Heart right ventricle (tissue), 16 donors: ENCODE results near the gene IL12RB1. TPM values are rescaled to one million over a fixed set of nuclear protein-coding genes. Genes with fewer than 3 reads are reported as not detected.
A peak's percentile ranks its signal among the peaks of the same experiment; 100 is the strongest.

Source experiments
- ATAC-seq, 8 donors: fragments of 200-7000 bp; cut with Tn5 transposase; one replicate each; pipeline ENCODE4 v1.9.1; 2020; ENCODE audit warnings: mild to moderate bottlenecking in 8 of 8, moderate library complexity in 8 of 8, moderate number of reproducible peaks in 1 of 8
- DNase-seq, 2 donors: peaks; one replicate each; pipeline ENCODE4 v3.0.0-alpha.2; 2020
- H3K27ac ChIP-seq, 10 donors: fragments of 200-600 bp; sonication (generic) in 2 of 10; one replicate each; pipeline versions ENCODE4 v1.5.0 to v1.8.0; 2020 to 2022; ENCODE audit warnings: mild to moderate bottlenecking in 3 of 10
- H3K27me3 ChIP-seq, 7 donors: fragments of 200-600 bp; one replicate each; pipeline ENCODE4 v1.8.0; 2021 to 2022; ENCODE audit warnings: mild to moderate bottlenecking in 2 of 7
- H3K36me3 ChIP-seq, 9 donors: fragments of 200-600 bp; sonication (generic) in 1 of 9; one replicate each; pipeline versions ENCODE4 v1.5.0 to v1.8.0; 2020 to 2022; ENCODE audit warnings: mild to moderate bottlenecking in 2 of 9
- H3K4me1 ChIP-seq, 9 donors: fragments of 200-600 bp; sonication (generic) in 1 of 9; one replicate each; pipeline versions ENCODE4 v1.5.0 to v1.8.0; 2020 to 2022; ENCODE audit warnings: mild to moderate bottlenecking in 4 of 9
- H3K4me3 ChIP-seq, 10 donors: fragments of 200-600 bp; sonication (generic) in 2 of 10; one replicate each; pipeline versions ENCODE4 v1.5.0 to v1.8.0; 2020 to 2022; ENCODE audit warnings: mild to moderate bottlenecking in 7 of 10, moderate library complexity in 2 of 10
- H3K9me3 ChIP-seq, 11 donors: fragments of 200-600 bp in 10 of 11; sonication (generic) in 2 of 11; one replicate each; pipeline versions ENCODE4 v1.5.0 to v1.8.0; 2013 to 2022; ENCODE audit warnings: mild to moderate bottlenecking in 2 of 11, control low read depth in 1 of 11, moderate library complexity in 1 of 11
- WGBS, 2 donors: extraction: QIAGEN DNeasy Blood & Tissue Kit; methylation state at CpG; one replicate each; pipeline ENCODE4 v1.1.7; 2013; ENCODE audit warnings: inconsistent platforms in 1 of 2; 5-methylcytosine and 5-hydroxymethylcytosine counted together
- intact Hi-C, 10 donors: fragments of 100-400 bp; cut with DNase I; formaldehyde crosslinking; loops; one replicate each; pipeline versions ENCODE4 v1.11.1 to v1.14.2; 2022
- polyA plus RNA-seq, 2 donors: library from polyadenylated mRNA; stranded (reverse); fragments of 200-250 nt; gene quantifications; one replicate each; pipeline ENCODE4 v1.2.3, GENCODE V29; 2013
- total RNA-seq, 10 donors: library from RNA; stranded (reverse); fragmentation: NEBNext Ultra II Directional in 3 of 10; extraction: Animal tissue kit (Norgen Biotek cat#: 25700) in 3 of 10; gene quantifications; one replicate each; pipeline versions ENCODE4 v1.2.1 to v1.2.4, GENCODE V29; 2021 to 2023
- TF ChIP-seq, protein P1 (sequence below), 9 donors: fragments of 200-600 bp; sonication (generic) in 2 of 9; IDR thresholded peaks; one replicate each; pipeline versions ENCODE4 v1.5.0 to v1.8.0; 2021 to 2022; ENCODE audit warnings: antibody characterized with exemption in 9 of 9, mild to moderate bottlenecking in 5 of 9, moderate library complexity in 1 of 9
- donor health status: Arrhythmogenic right ventricular cardiomyopathy.
- donor health status: ischemic (EF 13 %, LVEDD 7.1; RV severe dilation, severe dysfunction).
- donor health status: healthy with polysubstance abuse.
- donor health status: DM: no; HTN: yes; CAD: no.
- donor health status: DM: no; HTN: no; CAD: no.
- donor health status: ischemic (EF 25% LVEDD 6.9; RV normal size, moderate dysfunction).
- donor health status: ischemic (EF 25% LVEDD 5.7; RV mildly dilated, moderate dysfunction).
- donor health status: healthy.
- donor health status: DM: yes; HTN: yes; CAD: no.
- donor health status: Ischemic cardiomyopathy.
- donor health status: ischemic (EF 35%, LVEDD 5.7; RV mildly dilated, moderate dysfunction).
- donor health status: nonischemic (EF 11% LVEDD 7.7; RV severe dilation, severe dysfunction).
- donor health status: DM: yes; HTN: yes; CAD: no.
- donor health status: PGD.
- donor health status: ischemic (EF 29% LVEDD 5.4; RV normal size, mild dysfunction).
- donor health status: nonischemic (EF 23%, LVEDD 6.1; RV moderate dilation, normal function).

IL12RB1 gene
- total and polyA plus RNA-seq, 12 donors = 0.24 to 5.4 (median 0.44) TPM

DNA sequence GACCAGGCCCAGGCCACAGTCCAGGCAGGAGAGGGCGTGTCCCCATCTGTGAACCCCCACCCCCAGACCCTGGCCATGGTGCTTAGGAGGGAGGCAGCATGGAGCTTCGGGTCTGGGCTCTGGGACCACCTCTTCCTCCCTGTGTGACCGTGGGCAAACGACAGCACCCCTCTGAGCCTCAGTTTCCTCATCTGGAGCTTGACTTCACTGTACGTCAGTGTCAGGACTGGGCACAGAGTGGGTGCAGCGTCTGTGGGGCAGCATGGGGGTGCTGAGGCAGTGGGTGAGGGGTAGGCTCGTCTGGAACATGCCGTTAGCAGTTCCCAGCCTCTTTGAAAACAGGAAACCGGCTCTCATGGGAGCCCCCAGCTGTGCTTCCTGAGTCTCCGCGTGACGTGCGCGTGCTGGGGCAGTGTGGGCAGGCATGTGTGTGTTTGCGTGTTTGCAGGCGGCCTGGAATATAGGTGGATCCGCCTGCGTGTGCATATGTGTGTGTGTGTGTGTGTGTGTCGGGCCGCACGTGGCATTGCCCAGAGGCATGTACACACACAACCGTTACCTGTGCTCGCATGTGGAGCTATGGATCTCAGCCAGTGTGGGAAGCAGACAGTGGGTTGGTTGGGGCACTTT lies 63.0 kb downstream of the IL12RB1 start:
- Histone ChIP-seq H3K4me3 (peak overlapping the region in 2 of 10 donors; percentile 12 to 15), H3K27me3 (no peaks in the 10 kb centered on the region), H3K4me1 (peaks cover 39 to 57% (median 50%) of the 10 kb centered on the region in 9 donors), H3K9me3 (no peaks in the 10 kb centered on the region), H3K36me3 (no peaks in the 10 kb centered on the region), H3K27ac (peak overlapping the region; percentile 85 to 96 (median 94))
- DNase-seq (peak; percentile 87 to 95), ATAC-seq (peak; percentile 69 to 88 (median 82))
- intact Hi-C loops = loop anchor here in 2 of 10 donors (2.0 kb wide), 2 partner anchors 21 to 25 kb away; no protein-coding TSS in a partner anchor
- 32 to 45% methylated on average over 23 of the region's 23 CpGs for WGBS, 2 donors
- TF ChIP-seq, protein P1, sequence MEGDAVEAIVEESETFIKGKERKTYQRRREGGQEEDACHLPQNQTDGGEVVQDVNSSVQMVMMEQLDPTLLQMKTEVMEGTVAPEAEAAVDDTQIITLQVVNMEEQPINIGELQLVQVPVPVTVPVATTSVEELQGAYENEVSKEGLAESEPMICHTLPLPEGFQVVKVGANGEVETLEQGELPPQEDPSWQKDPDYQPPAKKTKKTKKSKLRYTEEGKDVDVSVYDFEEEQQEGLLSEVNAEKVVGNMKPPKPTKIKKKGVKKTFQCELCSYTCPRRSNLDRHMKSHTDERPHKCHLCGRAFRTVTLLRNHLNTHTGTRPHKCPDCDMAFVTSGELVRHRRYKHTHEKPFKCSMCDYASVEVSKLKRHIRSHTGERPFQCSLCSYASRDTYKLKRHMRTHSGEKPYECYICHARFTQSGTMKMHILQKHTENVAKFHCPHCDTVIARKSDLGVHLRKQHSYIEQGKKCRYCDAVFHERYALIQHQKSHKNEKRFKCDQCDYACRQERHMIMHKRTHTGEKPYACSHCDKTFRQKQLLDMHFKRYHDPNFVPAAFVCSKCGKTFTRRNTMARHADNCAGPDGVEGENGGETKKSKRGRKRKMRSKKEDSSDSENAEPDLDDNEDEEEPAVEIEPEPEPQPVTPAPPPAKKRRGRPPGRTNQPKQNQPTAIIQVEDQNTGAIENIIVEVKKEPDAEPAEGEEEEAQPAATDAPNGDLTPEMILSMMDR (IDR thresholded peaks at IDR 0.05) = no peak

- no peaks in the 10 kb centered on the region for H3K9me3 ChIP-seq
- intact Hi-C loops = loop anchor here in 2 of 10 donors (1.0 to 2.0 kb wide), 2 partner anchors 28 to 29 kb away; no protein-coding TSS in a partner anchor
- TF ChIP-seq, protein P1 (IDR thresholded peaks at IDR 0.05) = no peak
- H3K27ac ChIP-seq = peak overlapping the region; percentile 81 to 96 (median 94)
- H3K4me3 ChIP-seq = peak overlapping the region in 1 of 10 donors; percentile 36
- no peaks in the 10 kb centered on the region for H3K36me3 ChIP-seq
- ATAC-seq = peak; percentile 30 to 72 (median 52)
- peaks cover 52 to 80% (median 71%) of the 10 kb centered on the region in 9 donors for H3K4me1 ChIP-seq
- DNase-seq = peak; percentile 90 to 91
- no peaks in the 10 kb centered on the region for H3K27me3 ChIP-seq
- WGBS, 2 donors = 42 to 60% methylated on average over 21 of the region's 21 CpGs
Observed at GRCh38 chr19:18021121-18021755, 65.5 kb downstream of the IL12RB1 start.

GRCh38 chr19:18020212-18021085 lies 66.3 kb downstream of the IL12RB1 start:
- Histone ChIP-seq H3K27ac (peak overlapping the region; percentile 81 to 96 (median 94)), H3K4me1 (peaks cover 52 to 83% (median 73%) of the 10 kb centered on the region in 9 donors), H3K4me3 (no peak overlapping the region), H3K27me3 (no peaks in the 10 kb centered on the region), H3K9me3 (no peaks in the 10 kb centered on the region), H3K36me3 (peaks cover 0 to 4% (median 0%) of the 10 kb centered on the region in 9 donors)
- 25 to 27% methylated on average over 16 of the region's 16 CpGs for WGBS, 2 donors
- intact Hi-C loops = loop anchor here in 2 of 10 donors (1.0 to 2.0 kb wide), 2 partner anchors 28 to 30 kb away; no protein-coding TSS in a partner anchor
- ATAC-seq = peak; percentile 42 to 79 (median 62)
- TF ChIP-seq, protein P1 (IDR thresholded peaks at IDR 0.05) = peak in 4 of 9 donors; percentile 16 to 27 (median 18)
- peak; percentile 87 to 95 for DNase-seq
